Measurements from ENCODE around the gene SIPA1L3.

- TF ChIP-seq SUZ12 (IDR thresholded peaks at IDR 0.05; ENCODE audit: extremely low read depth, insufficient read depth, insufficient read length) (no peak), YY1 (IDR thresholded peaks at IDR 0.05; ENCODE audit: insufficient read depth, insufficient read length) (no peak)
Observed at GRCh38 chr19:37954421-37954874, 47.4 kb downstream of the SIPA1L3 start.
